ENCODE data around the gene CRABP2.

DNA sequence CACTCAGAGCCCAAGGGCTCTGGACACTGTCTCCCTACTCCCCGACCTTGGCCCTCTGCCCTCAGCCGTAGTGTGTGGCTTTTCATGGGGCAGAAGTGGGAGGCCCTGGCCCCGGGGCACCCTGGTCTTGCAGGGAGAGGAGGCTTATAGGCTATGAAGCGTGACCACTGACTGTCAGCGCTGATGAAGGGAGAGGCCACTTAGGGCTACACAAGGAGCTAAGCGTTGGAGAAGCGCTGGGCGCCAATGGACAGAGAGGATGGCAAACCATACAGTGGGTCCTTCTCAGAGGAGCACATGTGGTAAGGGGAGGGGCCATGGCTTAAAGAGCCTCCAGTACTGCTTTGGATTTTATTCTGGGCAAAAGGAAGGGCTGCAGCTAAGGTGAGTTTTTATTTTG lies 7.9 kb downstream of the CRABP2 start:
- TF ChIP-seq EZH2phosphoT487 (IDR thresholded peaks at IDR 0.05; ENCODE audit: insufficient read depth, low read depth) (no peak), EZH2 (IDR thresholded peaks at IDR 0.05; ENCODE audit: insufficient read depth, poor library complexity, severe bottlenecking) (no peak)

All from GM23248 (cell line).